ENCODE data around the gene PURA. TPM values are rescaled to one million over a fixed set of nuclear protein-coding genes. Genes with fewer than 3 reads are reported as not detected.

PURA gene
- total and polyA plus RNA-seq, 2 donors from 2014 or later, result 4.7 to 31.6 TPM

DNA sequence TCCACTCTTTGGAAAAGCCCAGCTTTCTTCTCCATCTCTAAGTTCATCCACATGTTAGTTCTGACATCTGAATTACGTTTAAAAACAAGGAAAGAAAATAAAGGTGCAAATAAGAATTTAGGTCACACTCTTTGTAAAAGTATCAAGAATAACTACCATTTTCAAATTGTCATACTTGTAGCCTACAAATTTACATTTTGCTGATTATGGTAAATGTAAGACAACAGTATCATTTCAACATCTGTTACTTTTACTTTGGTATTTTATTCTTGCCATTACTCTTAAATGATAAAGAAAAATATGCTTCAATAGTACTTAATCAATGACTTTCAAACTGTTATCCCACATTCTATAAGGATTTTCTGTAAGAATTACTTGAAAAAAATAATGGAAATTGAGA is 9.8 kb upstream of the PURA start:
- Histone ChIP-seq H3K27ac (ENCODE audit: low read depth in 2 of 2, low read length in 2 of 2) (no peak overlapping the region), H3K9ac (ENCODE audit: low read length in 3 of 3) (no peak overlapping the region), H3K4me1 (ENCODE audit: control insufficient read depth in 2 of 3, insufficient read depth in 2 of 3, low read depth in 1 of 3, low read length in 3 of 3) (peaks cover 0 to 12% (median 9%) of the 10 kb centered on the region in 3 donors), H3K4me3 (ENCODE audit: low read length in 3 of 3) (no peak overlapping the region), H3K9me3 (ENCODE audit: control insufficient read depth in 2 of 3, insufficient read depth in 1 of 3, low read length in 3 of 3) (no peaks in the 10 kb centered on the region), H3K27me3 (ENCODE audit: control insufficient read depth, insufficient read depth, low read length) (peaks cover 15% of the 10 kb centered on the region), H3K36me3 (ENCODE audit: control insufficient read depth in 2 of 3, insufficient read depth in 3 of 3, low read length in 3 of 3) (no peaks in the 10 kb centered on the region)
- FAIRE-seq, result no peak
- no peak for DNase-seq
- TF ChIP-seq, protein P1, sequence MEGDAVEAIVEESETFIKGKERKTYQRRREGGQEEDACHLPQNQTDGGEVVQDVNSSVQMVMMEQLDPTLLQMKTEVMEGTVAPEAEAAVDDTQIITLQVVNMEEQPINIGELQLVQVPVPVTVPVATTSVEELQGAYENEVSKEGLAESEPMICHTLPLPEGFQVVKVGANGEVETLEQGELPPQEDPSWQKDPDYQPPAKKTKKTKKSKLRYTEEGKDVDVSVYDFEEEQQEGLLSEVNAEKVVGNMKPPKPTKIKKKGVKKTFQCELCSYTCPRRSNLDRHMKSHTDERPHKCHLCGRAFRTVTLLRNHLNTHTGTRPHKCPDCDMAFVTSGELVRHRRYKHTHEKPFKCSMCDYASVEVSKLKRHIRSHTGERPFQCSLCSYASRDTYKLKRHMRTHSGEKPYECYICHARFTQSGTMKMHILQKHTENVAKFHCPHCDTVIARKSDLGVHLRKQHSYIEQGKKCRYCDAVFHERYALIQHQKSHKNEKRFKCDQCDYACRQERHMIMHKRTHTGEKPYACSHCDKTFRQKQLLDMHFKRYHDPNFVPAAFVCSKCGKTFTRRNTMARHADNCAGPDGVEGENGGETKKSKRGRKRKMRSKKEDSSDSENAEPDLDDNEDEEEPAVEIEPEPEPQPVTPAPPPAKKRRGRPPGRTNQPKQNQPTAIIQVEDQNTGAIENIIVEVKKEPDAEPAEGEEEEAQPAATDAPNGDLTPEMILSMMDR (IDR thresholded peaks at IDR 0.05; ENCODE audit: borderline replicate concordance, extremely low read depth, insufficient read depth), result no peak
- intact Hi-C loops (cut with DNase I), result no loop called here

- DNase-seq (no peak), FAIRE-seq (peak; percentile 13)
- TF ChIP-seq, protein P1 (IDR thresholded peaks at IDR 0.05; ENCODE audit: borderline replicate concordance, extremely low read depth, insufficient read depth), result no peak
- H3K36me3 ChIP-seq (ENCODE audit: control insufficient read depth in 2 of 3, insufficient read depth in 3 of 3, low read length in 3 of 3), result no peaks in the 10 kb centered on the region
- intact Hi-C loops (cut with DNase I), result no loop called here
- peaks cover 0 to 16% (median 9%) of the 10 kb centered on the region in 3 donors for H3K4me1 ChIP-seq (ENCODE audit: control insufficient read depth in 2 of 3, insufficient read depth in 2 of 3, low read depth in 1 of 3, low read length in 3 of 3)
- H3K9ac ChIP-seq (ENCODE audit: low read length in 3 of 3), result peak overlapping the region in 1 of 3 donors; percentile 98
- peak overlapping the region; percentile 1 to 100 for H3K27ac ChIP-seq (ENCODE audit: low read depth in 2 of 2, low read length in 2 of 2)
- no peaks in the 10 kb centered on the region for H3K9me3 ChIP-seq (ENCODE audit: control insufficient read depth in 2 of 3, insufficient read depth in 1 of 3, low read length in 3 of 3)
- no peak overlapping the region for H3K4me3 ChIP-seq (ENCODE audit: low read length in 3 of 3)
- H3K27me3 ChIP-seq (ENCODE audit: control insufficient read depth, insufficient read depth, low read length), result peaks cover 33% of the 10 kb centered on the region
Measured at GRCh38 chr5:140106101-140106500, 7.8 kb upstream of the PURA start.

DNA sequence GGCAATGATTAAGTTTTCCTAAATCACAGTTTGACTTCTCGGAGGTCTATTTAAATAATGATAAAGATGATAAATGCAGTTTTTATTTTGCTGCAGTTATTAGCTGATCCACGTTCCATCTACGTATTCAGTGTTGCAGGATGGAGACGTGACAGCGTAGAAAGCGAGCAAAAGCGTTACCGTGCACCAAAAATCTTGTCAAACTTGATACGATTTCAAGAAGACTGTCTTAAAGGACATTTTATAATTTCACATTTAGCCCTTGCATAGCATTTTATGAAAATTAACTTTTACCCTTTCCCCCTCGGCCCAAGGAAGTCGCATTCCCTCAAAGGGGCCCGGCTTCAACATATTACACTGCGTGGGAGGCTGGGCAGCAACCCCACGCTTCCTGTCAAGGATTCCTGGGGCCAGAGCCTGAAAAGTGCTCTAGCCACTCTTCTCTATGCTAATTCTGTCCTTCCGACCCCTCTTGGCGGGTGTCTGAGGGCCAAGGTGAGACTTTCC is 7.1 kb upstream of the PURA start:
- H3K4me1 ChIP-seq (ENCODE audit: control insufficient read depth in 2 of 3, insufficient read depth in 2 of 3, low read depth in 1 of 3, low read length in 3 of 3), result peaks cover 0 to 18% (median 9%) of the 10 kb centered on the region in 3 donors
- DNase-seq (no peak), FAIRE-seq (no peak)
- peak overlapping the region; percentile 48 to 86 (median 74) for H3K4me3 ChIP-seq (ENCODE audit: low read length in 3 of 3)
- TF ChIP-seq, protein P1 (IDR thresholded peaks at IDR 0.05; ENCODE audit: borderline replicate concordance, extremely low read depth, insufficient read depth), result no peak
- no peaks in the 10 kb centered on the region for H3K9me3 ChIP-seq (ENCODE audit: control insufficient read depth in 2 of 3, insufficient read depth in 1 of 3, low read length in 3 of 3)
- intact Hi-C loops (cut with DNase I), result no loop called here
- H3K27me3 ChIP-seq (ENCODE audit: control insufficient read depth, insufficient read depth, low read length), result peaks cover 39% of the 10 kb centered on the region
- peak overlapping the region; percentile 99 to 100 for H3K27ac ChIP-seq (ENCODE audit: low read depth in 2 of 2, low read length in 2 of 2)
- no peaks in the 10 kb centered on the region for H3K36me3 ChIP-seq (ENCODE audit: control insufficient read depth in 2 of 3, insufficient read depth in 3 of 3, low read length in 3 of 3)
- peak overlapping the region in 2 of 3 donors; percentile 97 to 98 for H3K9ac ChIP-seq (ENCODE audit: low read length in 3 of 3)

All from kidney (tissue), 14 donors.